ENCODE results near the gene ZBTB46.

ZBTB46 gene

GRCh38 chr20:63775096-63775978 lies 55.7 kb downstream of the ZBTB46 start:
- DNase-seq (ENCODE audit: low read depth), result no peak
- peak overlapping the region; percentile 28 for H3K4me3 ChIP-seq (ENCODE audit: low read depth, low read length)

- DNase-seq (ENCODE audit: low read depth), result no peak
- H3K4me3 ChIP-seq (ENCODE audit: low read depth, low read length), result no peak overlapping the region
Measured at GRCh38 chr20:63774306-63774705, 56.8 kb downstream of the ZBTB46 start.

- no peak overlapping the region for H3K4me3 ChIP-seq (ENCODE audit: low read depth, low read length)
- no peak for DNase-seq (ENCODE audit: low read depth)
Measured at GRCh38 chr20:63773571-63774241, 57.4 kb downstream of the ZBTB46 start.

- H3K4me3 ChIP-seq (ENCODE audit: low read depth, low read length), result no peak overlapping the region
- DNase-seq (ENCODE audit: low read depth), result no peak
Measured at GRCh38 chr20:63772781-63773518, 58.1 kb downstream of the ZBTB46 start.

GRCh38 chr20:63771046-63771707 lies 59.9 kb downstream of the ZBTB46 start:
- no peak overlapping the region for H3K4me3 ChIP-seq (ENCODE audit: low read depth, low read length)
- DNase-seq (ENCODE audit: low read depth), result no peak

GRCh38 chr20:63769891-63770474 lies 61.1 kb downstream of the ZBTB46 start:
- no peak overlapping the region for H3K4me3 ChIP-seq (ENCODE audit: low read depth, low read length)
- no peak for DNase-seq (ENCODE audit: low read depth)

GRCh38 chr20:63768591-63769515 lies 62.2 kb downstream of the ZBTB46 start:
- DNase-seq (ENCODE audit: low read depth), result no peak
- H3K4me3 ChIP-seq (ENCODE audit: low read depth, low read length), result no peak overlapping the region

- H3K4me3 ChIP-seq (ENCODE audit: low read depth, low read length), result no peak overlapping the region
- DNase-seq (ENCODE audit: low read depth), result no peak
Measured at GRCh38 chr20:63767886-63768285, 63.2 kb downstream of the ZBTB46 start.

GRCh38 chr20:63767456-63767855 lies 63.6 kb downstream of the ZBTB46 start:
- no peak overlapping the region for H3K4me3 ChIP-seq (ENCODE audit: low read depth, low read length)
- no peak for DNase-seq (ENCODE audit: low read depth)

- no peak overlapping the region for H3K4me3 ChIP-seq (ENCODE audit: low read depth, low read length)
Measured at GRCh38 chr20:63766695-63767426, 64.2 kb downstream of the ZBTB46 start.

GRCh38 chr20:63765902-63766301 lies 65.2 kb downstream of the ZBTB46 start:
- DNase-seq (ENCODE audit: low read depth), result no peak
- no peak overlapping the region for H3K4me3 ChIP-seq (ENCODE audit: low read depth, low read length)

More at GRCh38 chr20:63766695-63767426, 64.2 kb downstream of the ZBTB46 start:
- no peak for DNase-seq (ENCODE audit: low read depth)

- DNase-seq (ENCODE audit: low read depth), result no peak
- H3K4me3 ChIP-seq (ENCODE audit: low read depth, low read length), result no peak overlapping the region
Measured at GRCh38 chr20:63765082-63765873, 65.8 kb downstream of the ZBTB46 start.

- H3K4me3 ChIP-seq (ENCODE audit: low read depth, low read length), result no peak overlapping the region
- no peak for DNase-seq (ENCODE audit: low read depth)
Measured at GRCh38 chr20:63759377-63759901, 71.6 kb downstream of the ZBTB46 start.

GRCh38 chr20:63758152-63758551 lies 72.9 kb downstream of the ZBTB46 start:
- H3K4me3 ChIP-seq (ENCODE audit: low read depth, low read length), result no peak overlapping the region
- DNase-seq (ENCODE audit: low read depth), result no peak

GRCh38 chr20:63756648-63756991 lies 74.4 kb downstream of the ZBTB46 start:
- no peak for DNase-seq (ENCODE audit: low read depth)
- no peak overlapping the region for H3K4me3 ChIP-seq (ENCODE audit: low read depth, low read length)

- no peak overlapping the region for H3K4me3 ChIP-seq (ENCODE audit: low read depth, low read length)
- no peak for DNase-seq (ENCODE audit: low read depth)
Measured at GRCh38 chr20:63755933-63756647, 75.0 kb downstream of the ZBTB46 start.

All from skeletal muscle cell (primary cell).